Measurements from ENCODE around the gene SYNPO2.

GRCh38 chr4:119031218-119031617, 142.6 kb downstream of the SYNPO2 start:
- TF ChIP-seq POLR2AphosphoS5 (IDR thresholded peaks at IDR 0.05; ENCODE audit: low read depth, low read length) = no peak
- no peak for TF ChIP-seq POLR2A (IDR thresholded peaks at IDR 0.05; ENCODE audit: low read depth, low read length)
- no peak for TF ChIP-seq TAF1 (IDR thresholded peaks at IDR 0.05; ENCODE audit: borderline replicate concordance, low read depth, low read length)
